Stimulated activated CD4-positive, alpha-beta T cell treated with anti-CD3 and anti-CD28 coated beads, Interleukin-1b, Interleukin-23, amount 100 ng/mL, for 48 hours (primary cell): ENCODE measurements around the gene PDIA2.

ENCODE experiments used
- DNase-seq: peaks from one replicate; pipeline ENCODE4 v3.0.0-alpha.2; 2020

Gene PDIA2

GRCh38 chr16:280991-281659 is 1.8 kb upstream of the PDIA2 start:
- DNase-seq, result no peak

GRCh38 chr16:281660-282255 is 1.2 kb upstream of the PDIA2 start:
- DNase-seq, result no peak

- DNase-seq, result no peak
Observed at GRCh38 chr16:282491-282890, 473 bp upstream of the PDIA2 start.

- no peak for DNase-seq
Observed at GRCh38 chr16:284204-285120, 1.5 kb downstream of the PDIA2 start.

- no peak for DNase-seq
Observed at GRCh38 chr16:285146-286055, 2.4 kb downstream of the PDIA2 start.

- no peak for DNase-seq
Observed at GRCh38 chr16:286491-287297, 3.7 kb downstream of the PDIA2 start.

- DNase-seq, result no peak
Observed at GRCh38 chr16:287298-287811, 4.4 kb downstream of the PDIA2 start.

GRCh38 chr16:287981-288920 is 5.3 kb downstream of the PDIA2 start:
- no peak for DNase-seq

GRCh38 chr16:289395-289997 is 6.5 kb downstream of the PDIA2 start:
- no peak for DNase-seq

GRCh38 chr16:290015-290680 is 7.2 kb downstream of the PDIA2 start:
- no peak for DNase-seq

GRCh38 chr16:290681-291405 is 7.9 kb downstream of the PDIA2 start:
- no peak for DNase-seq

GRCh38 chr16:291539-291938 is 8.6 kb downstream of the PDIA2 start:
- DNase-seq, result no peak

GRCh38 chr16:293043-293775 is 10.2 kb downstream of the PDIA2 start:
- no peak for DNase-seq

- DNase-seq, result no peak
Observed at GRCh38 chr16:296276-296675, 13.3 kb downstream of the PDIA2 start.

- no peak for DNase-seq
Observed at GRCh38 chr16:296806-297510, 14.0 kb downstream of the PDIA2 start.

- no peak for DNase-seq
Observed at GRCh38 chr16:297832-298231, 14.9 kb downstream of the PDIA2 start.

- DNase-seq, result no peak
Observed at GRCh38 chr16:301235-301634, 18.3 kb downstream of the PDIA2 start.
